MM.1S (cell line): ENCODE results near the gene TSC2.

Experiments
- CTCF ChIP-seq: fragments of 300-600 bp; sonication (generic); IDR thresholded peaks from 2 replicates; pipeline ENCODE4 v1.5.1; 2016; ENCODE audit warnings: antibody characterized with exemption, low read length, mixed read lengths
- EZH2 ChIP-seq: fragments of 300-600 bp; sonication (generic); optimal IDR thresholded peaks from 2 replicates; pipeline ENCODE3; 2017; ENCODE audit warnings: low read depth, mild to moderate bottlenecking, antibody characterized with exemption, low read length, mixed read lengths

- no peak for TF ChIP-seq CTCF
- TF ChIP-seq EZH2 = no peak
Measured at GRCh38 chr16:2079991-2080390, 32.2 kb downstream of the TSC2 start.
